Mesenchymal stem cell (in vitro differentiated cells and primary cell): Measurements from ENCODE around the gene ELAPOR2.
"Not testable (repeated sequence)": the region's sequence is repeated elsewhere in the genome, so short reads cannot be mapped to it uniquely, and the experiment has no call there.

Experiments
- DNase-seq: peaks from one replicate; pipeline ENCODE4 v3.0.0-alpha.2; 2013
- H2AFZ ChIP-seq: one replicate; pipeline ENCODE4 v1.6.1; 2013; ENCODE audit warnings: low read depth, mild to moderate bottlenecking, control low read depth, inconsistent platforms, low read length, moderate library complexity
- H2AK5ac ChIP-seq: 2 replicates; pipeline ENCODE4 v1.6.1; 2013; ENCODE audit warnings: low read length, moderate library complexity, mild to moderate bottlenecking, inconsistent platforms; ENCODE audit not compliant: severe bottlenecking
- H2BK120ac ChIP-seq: one replicate; pipeline ENCODE4 v1.6.1; 2013; ENCODE audit warnings: low read depth, mild to moderate bottlenecking, inconsistent platforms, low read length, moderate library complexity
- H2BK12ac ChIP-seq, 2 experiments: one replicate each; pipeline ENCODE4 v1.6.1; 2013; ENCODE audit warnings: inconsistent platforms in 2 of 2, low read length in 2 of 2, mild to moderate bottlenecking in 2 of 2, moderate library complexity in 2 of 2, control low read depth in 1 of 2
- H2BK15ac ChIP-seq: one replicate; pipeline ENCODE4 v1.6.1; 2013; ENCODE audit warnings: mild to moderate bottlenecking, low read depth, inconsistent platforms; ENCODE audit not compliant: poor library complexity, severe bottlenecking
- H2BK5ac ChIP-seq: 2 replicates; pipeline ENCODE4 v1.6.1; 2013; ENCODE audit warnings: low read depth, mild to moderate bottlenecking, low read length, control low read depth, inconsistent platforms; ENCODE audit not compliant: poor library complexity, severe bottlenecking
- H3K14ac ChIP-seq, 2 experiments: one replicate each; pipeline ENCODE4 v1.6.1; 2013; ENCODE audit warnings: inconsistent platforms in 2 of 2, low read length in 2 of 2, control low read depth in 1 of 2, mild to moderate bottlenecking in 1 of 2, moderate library complexity in 1 of 2
- H3K18ac ChIP-seq, 2 experiments: one replicate each; pipeline ENCODE4 v1.6.1; 2013; ENCODE audit warnings: inconsistent platforms in 2 of 2, low read length in 2 of 2, control low read depth in 1 of 2, low read depth in 1 of 2, mild to moderate bottlenecking in 1 of 2
- H3K23ac ChIP-seq, 2 experiments: one replicate each; pipeline ENCODE4 v1.6.1; 2013; ENCODE audit warnings: inconsistent platforms in 2 of 2, low read length in 2 of 2, mild to moderate bottlenecking in 2 of 2, moderate library complexity in 2 of 2, control low read depth in 1 of 2
- H3K27ac ChIP-seq: 2 replicates; pipeline ENCODE4 v1.5.1; 2013; ENCODE audit warnings: mild to moderate bottlenecking, moderate library complexity, low read length, control low read depth, inconsistent platforms; ENCODE audit not compliant: poor library complexity, severe bottlenecking
- H3K27me3 ChIP-seq, 2 experiments: 2 replicates each; pipeline versions ENCODE4 v1.6.1 to v1.7.0; 2013; ENCODE audit warnings: low read length in 2 of 2, mild to moderate bottlenecking in 2 of 2, moderate library complexity in 2 of 2, control low read depth in 1 of 2, inconsistent platforms in 1 of 2; ENCODE audit not compliant: control insufficient read depth in 1 of 2, insufficient read depth in 1 of 2
- H3K36me3 ChIP-seq, 2 experiments: 2 replicates each; pipeline versions ENCODE4 v1.6.1 to v1.7.0; 2013; ENCODE audit warnings: low read length in 2 of 2, control low read depth in 1 of 2, inconsistent platforms in 1 of 2, low read depth in 1 of 2, mild to moderate bottlenecking in 1 of 2; ENCODE audit not compliant: insufficient read depth in 2 of 2, control insufficient read depth in 1 of 2
- H3K4ac ChIP-seq, 2 experiments: one replicate each; pipeline ENCODE4 v1.6.1; 2013; ENCODE audit warnings: inconsistent platforms in 2 of 2, low read length in 2 of 2, mild to moderate bottlenecking in 2 of 2, moderate library complexity in 2 of 2, control low read depth in 1 of 2, low read depth in 1 of 2
- H3K4me1 ChIP-seq: 2 replicates; pipeline ENCODE4 v1.6.1; 2013; ENCODE audit warnings: low read depth, low read length, control low read depth; ENCODE audit not compliant: control insufficient read depth, insufficient read depth
- H3K4me2 ChIP-seq: 2 replicates; pipeline ENCODE4 v1.6.1; 2013; ENCODE audit warnings: low read length, mild to moderate bottlenecking, inconsistent platforms; ENCODE audit not compliant: poor library complexity, severe bottlenecking
- H3K4me3 ChIP-seq, 2 experiments: 2 replicates each; pipeline versions ENCODE4 v1.5.1 to v1.7.0; 2013; ENCODE audit warnings: low read length in 2 of 2, mild to moderate bottlenecking in 2 of 2, control low read depth in 1 of 2, low read depth in 1 of 2; ENCODE audit not compliant: insufficient read depth in 1 of 2
- H3K79me1 ChIP-seq: replicated peaks from 2 replicates; pipeline ENCODE4 v1.6.1; 2013; ENCODE audit warnings: mild to moderate bottlenecking, control low read depth, low read length, inconsistent platforms; ENCODE audit not compliant: poor library complexity, severe bottlenecking
- H3K9ac ChIP-seq: 2 replicates; pipeline ENCODE4 v1.7.0; 2013; ENCODE audit warnings: mild to moderate bottlenecking, low read length, moderate library complexity
- H3K9me3 ChIP-seq: 2 replicates; pipeline ENCODE4 v1.7.0; 2013; ENCODE audit warnings: mild to moderate bottlenecking, low read length; ENCODE audit not compliant: control insufficient read depth
- H4K8ac ChIP-seq: one replicate; pipeline ENCODE4 v1.6.1; 2013; ENCODE audit warnings: inconsistent platforms, mild to moderate bottlenecking, low read length, moderate library complexity
- H4K91ac ChIP-seq: one replicate; pipeline ENCODE4 v1.6.1; 2013; ENCODE audit warnings: mild to moderate bottlenecking, low read length, inconsistent platforms
- WGBS: methylation state at CpG from one replicate; pipeline ENCODE4 v1.1.7; 2013; ENCODE audit warnings: mixed read lengths; 5-methylcytosine and 5-hydroxymethylcytosine counted together

Gene ELAPOR2

GRCh38 chr7:87044713-87045112, 14.7 kb downstream of the ELAPOR2 start:
- 86% methylated on average over 1 of the region's 2 CpGs for WGBS
- H3K18ac ChIP-seq, H4K91ac ChIP-seq, H3K27me3 ChIP-seq, DNase-seq, H3K79me1 ChIP-seq, H3K4ac ChIP-seq, H2AK5ac ChIP-seq, H3K4me1 ChIP-seq, H3K23ac ChIP-seq, H3K27ac ChIP-seq, H3K9me3 ChIP-seq, H3K4me3 ChIP-seq, H2BK5ac ChIP-seq, H2AFZ ChIP-seq, H3K4me2 ChIP-seq, H2BK120ac ChIP-seq, H4K8ac ChIP-seq, H3K14ac ChIP-seq, H2BK15ac ChIP-seq, H3K36me3 ChIP-seq, H2BK12ac ChIP-seq, H3K9ac ChIP-seq: not testable (repeated sequence)

GRCh38 chr7:87041586-87041985, 17.9 kb downstream of the ELAPOR2 start:
- not testable (repeated sequence) for H3K27ac ChIP-seq, H2AFZ ChIP-seq, H3K79me1 ChIP-seq, H3K4ac ChIP-seq, H2BK5ac ChIP-seq, H3K36me3 ChIP-seq, H2BK15ac ChIP-seq, H2BK120ac ChIP-seq, H3K4me3 ChIP-seq, H3K14ac ChIP-seq, H4K8ac ChIP-seq, H3K9me3 ChIP-seq, H3K4me2 ChIP-seq, DNase-seq, H2AK5ac ChIP-seq, H3K9ac ChIP-seq, H2BK12ac ChIP-seq, H3K18ac ChIP-seq, H4K91ac ChIP-seq, H3K27me3 ChIP-seq, H3K23ac ChIP-seq, H3K4me1 ChIP-seq
- 82% methylated on average over 3 of the region's 5 CpGs for WGBS

GRCh38 chr7:87039691-87040299, 19.7 kb downstream of the ELAPOR2 start:
- DNase-seq, H3K27me3 ChIP-seq, H2BK12ac ChIP-seq, H2BK5ac ChIP-seq, H2AK5ac ChIP-seq, H3K79me1 ChIP-seq, H2BK120ac ChIP-seq, H3K18ac ChIP-seq, H3K4me2 ChIP-seq, H2BK15ac ChIP-seq, H3K36me3 ChIP-seq, H3K4me1 ChIP-seq, H3K14ac ChIP-seq, H3K27ac ChIP-seq, H3K4ac ChIP-seq, H4K91ac ChIP-seq, H3K9me3 ChIP-seq, H3K23ac ChIP-seq, H3K9ac ChIP-seq: not testable (repeated sequence)
- 24% methylated on average over 15 of the region's 34 CpGs for WGBS
- peak overlapping the region; percentile 26 to 39 for H3K4me3 ChIP-seq
- peak overlapping the region; percentile 63 for H2AFZ ChIP-seq
- peak overlapping the region; percentile 28 for H4K8ac ChIP-seq

GRCh38 chr7:87038993-87039690, 20.3 kb downstream of the ELAPOR2 start:
- H2BK120ac ChIP-seq: no peak overlapping the region
- DNase-seq: peak; percentile 33
- no peak overlapping the region for H3K4me2 ChIP-seq
- no peak overlapping the region for H2AK5ac ChIP-seq
- no peak overlapping the region for H3K27ac ChIP-seq
- no peak overlapping the region for H3K4ac ChIP-seq
- no peak overlapping the region for H2BK12ac ChIP-seq
- no peak overlapping the region for H3K14ac ChIP-seq
- 34% methylated on average over 4 of the region's 5 CpGs for WGBS
- H3K18ac ChIP-seq: no peak overlapping the region
- H3K4me1 ChIP-seq: no peaks in the 10 kb centered on the region
- H2BK5ac ChIP-seq: no peak overlapping the region
- H2AFZ ChIP-seq: no peak overlapping the region
- H3K9ac ChIP-seq: no peak overlapping the region
- peak overlapping the region in 1 of 2 experiments; percentile 26 for H3K4me3 ChIP-seq
- no peak overlapping the region for H4K91ac ChIP-seq
- H3K23ac ChIP-seq: no peak overlapping the region
- H3K79me1 ChIP-seq: no peaks in the 10 kb centered on the region
- H2BK15ac ChIP-seq: no peak overlapping the region
- H3K9me3 ChIP-seq: no peaks in the 10 kb centered on the region
- H3K36me3 ChIP-seq: no peaks in the 10 kb centered on the region
- H4K8ac ChIP-seq: no peak overlapping the region
- H3K27me3 ChIP-seq: no peaks in the 10 kb centered on the region
